ENCODE measurements around the gene CD200R1L.

CD200R1L gene

DNA sequence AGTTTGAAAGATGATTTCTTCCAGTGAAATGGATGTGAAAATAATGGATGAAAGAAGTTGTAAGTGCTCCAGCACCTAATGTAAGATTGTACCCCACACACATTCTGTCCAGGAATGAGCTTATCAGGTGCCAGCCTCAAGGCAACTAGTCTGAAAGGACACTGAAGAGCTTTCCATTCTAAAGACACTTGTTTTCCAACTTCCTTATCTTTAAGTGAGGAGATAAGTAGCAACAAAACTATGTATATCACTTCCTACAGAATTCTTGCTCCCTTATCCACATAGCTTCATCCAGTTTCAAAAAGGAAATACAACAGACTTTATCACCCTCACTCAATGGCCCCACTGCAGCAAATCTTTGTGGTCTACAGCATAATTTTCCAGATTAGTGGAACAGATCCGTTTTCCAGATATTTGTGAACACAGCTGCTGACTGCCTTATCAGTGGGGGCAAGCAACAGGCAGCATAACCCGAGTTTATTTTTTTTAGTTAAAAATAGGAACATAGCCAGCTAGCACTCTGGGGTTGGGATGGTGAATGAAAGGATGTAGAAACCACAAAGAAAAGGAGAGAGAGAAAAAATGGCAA, 60.6 kb downstream of the CD200R1L start:
- DNase-seq: no peak

DNA sequence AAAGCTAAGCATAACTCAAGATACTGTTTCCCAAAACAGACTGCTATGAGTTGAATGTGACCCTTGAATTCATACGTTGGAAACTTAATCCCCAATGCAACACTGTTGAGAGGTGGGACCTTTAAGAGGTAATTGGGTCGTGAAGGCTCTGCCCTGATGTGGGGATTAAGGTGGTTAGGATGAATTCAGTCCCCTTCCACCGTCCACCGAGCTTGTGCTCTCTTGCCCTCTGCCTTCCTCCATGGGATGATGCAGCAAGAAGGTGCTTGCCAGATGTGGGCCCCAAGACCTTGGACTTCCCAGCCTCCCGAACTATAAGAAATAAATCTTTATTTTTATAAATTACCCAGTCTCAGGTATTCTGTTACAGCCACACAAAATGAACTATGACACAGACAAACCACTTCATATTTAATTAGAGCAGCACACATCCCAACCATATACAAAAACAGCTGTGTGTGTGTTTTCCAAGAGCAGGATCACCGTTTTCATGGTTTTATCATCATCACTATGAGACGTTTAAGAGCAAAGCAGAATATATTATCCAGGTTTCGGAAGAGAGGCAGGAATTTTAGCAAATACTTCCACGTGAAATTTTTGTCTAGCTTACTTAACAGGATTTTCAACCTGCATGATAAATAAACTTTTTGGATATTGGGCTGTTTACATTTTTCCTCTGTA, 61.2 kb downstream of the CD200R1L start:
- DNase-seq: no peak

DNA sequence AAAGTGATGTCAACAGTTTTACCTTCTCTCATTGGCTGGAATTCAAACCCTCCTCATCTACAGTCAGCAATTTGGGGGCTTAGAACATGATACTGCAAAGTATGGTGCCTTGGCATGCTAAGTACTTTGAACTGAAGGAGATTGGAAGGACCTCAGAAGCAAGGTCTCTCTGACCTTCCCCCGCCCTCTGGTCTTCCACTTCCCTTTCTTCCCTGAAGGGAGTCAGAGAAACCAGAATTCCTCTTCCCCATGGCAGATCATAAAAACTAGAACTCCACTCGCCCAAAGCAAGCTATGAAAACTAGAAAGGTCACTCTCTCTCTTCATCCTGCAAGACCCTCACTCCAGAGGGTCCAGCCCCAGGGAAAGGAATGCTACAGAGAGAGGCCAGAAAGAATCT, 64.2 kb downstream of the CD200R1L start:
- DNase-seq: no peak

DNA sequence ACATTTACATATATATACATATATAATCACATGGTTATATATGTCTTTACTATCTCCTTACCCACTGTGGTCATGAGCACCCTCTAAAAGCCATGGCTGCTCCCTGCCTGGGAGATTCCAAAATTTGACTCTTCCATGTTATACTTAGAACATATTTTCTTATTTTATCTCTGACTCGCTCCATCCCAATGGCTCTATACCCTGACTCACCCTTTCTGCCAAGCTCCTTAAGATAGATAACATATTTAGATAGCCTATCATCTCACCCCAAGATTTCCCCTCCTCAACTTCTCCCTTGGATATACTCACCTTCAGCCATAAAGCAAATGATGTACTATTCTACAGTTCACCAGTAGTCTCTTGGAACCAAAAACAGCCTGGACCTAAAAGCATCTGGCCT, 65.1 kb downstream of the CD200R1L start:
- DNase-seq: no peak

DNA sequence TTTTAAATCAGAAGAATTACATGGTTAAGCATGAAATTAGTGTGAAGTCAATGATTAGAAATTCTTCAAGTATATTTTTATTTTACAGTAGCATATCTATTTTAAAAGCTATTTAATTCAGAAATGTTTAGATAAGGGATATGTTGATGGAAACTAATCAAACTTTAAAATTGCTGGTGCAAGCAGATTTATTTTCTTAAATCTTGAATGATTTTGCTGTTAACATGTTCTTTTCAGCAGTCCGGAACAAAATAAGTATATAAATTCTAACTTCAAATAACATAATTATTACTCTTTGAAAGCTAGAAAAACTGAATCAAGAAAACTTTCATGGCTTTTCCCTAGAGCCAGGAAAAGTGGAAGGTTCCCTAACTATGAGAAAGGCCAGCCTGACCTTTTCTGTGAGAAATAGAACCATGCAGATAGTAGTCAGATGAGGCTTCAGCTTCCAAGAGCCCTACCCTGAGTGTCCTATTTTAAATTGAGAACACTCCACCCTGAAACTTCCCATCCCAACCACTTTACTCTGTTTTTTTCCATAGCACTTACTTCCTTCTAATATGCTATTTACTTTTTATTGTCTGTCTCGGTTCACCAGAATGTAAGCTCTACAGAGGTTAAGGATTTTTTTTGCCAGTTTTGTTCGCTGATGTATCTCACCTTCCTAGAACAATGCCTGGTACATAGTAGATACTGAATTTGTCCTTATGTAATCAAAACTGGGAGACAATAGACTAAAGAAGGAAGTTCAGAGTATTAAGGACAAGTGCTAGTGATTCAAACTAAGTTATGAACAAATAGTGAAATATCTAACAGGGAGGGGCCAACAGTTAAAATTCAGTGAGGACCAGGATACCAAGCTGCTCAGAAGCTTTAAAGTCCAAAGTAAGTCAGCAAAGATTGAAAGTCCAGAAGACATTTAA, 66.8 kb downstream of the CD200R1L start:
- no peak for DNase-seq

DNA sequence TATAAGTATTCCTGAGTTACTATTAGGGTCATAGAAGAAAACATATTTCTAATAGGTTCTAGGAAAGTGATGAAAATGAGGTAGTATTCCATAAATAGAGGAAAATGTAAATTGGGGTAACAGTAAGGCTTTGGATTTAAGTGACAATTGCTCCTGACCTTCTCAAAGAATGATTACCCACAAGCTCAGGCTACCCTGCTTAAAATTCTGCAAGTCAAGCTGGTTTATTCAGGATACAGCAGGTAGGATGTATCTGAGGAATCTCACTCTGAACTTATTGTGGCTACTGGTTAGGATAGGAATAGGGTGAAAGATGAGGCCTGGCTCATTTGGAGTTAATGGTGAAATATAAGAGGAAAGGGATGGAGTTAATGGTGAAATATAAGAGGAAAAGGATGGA, 67.7 kb downstream of the CD200R1L start:
- no peak for DNase-seq

DNA sequence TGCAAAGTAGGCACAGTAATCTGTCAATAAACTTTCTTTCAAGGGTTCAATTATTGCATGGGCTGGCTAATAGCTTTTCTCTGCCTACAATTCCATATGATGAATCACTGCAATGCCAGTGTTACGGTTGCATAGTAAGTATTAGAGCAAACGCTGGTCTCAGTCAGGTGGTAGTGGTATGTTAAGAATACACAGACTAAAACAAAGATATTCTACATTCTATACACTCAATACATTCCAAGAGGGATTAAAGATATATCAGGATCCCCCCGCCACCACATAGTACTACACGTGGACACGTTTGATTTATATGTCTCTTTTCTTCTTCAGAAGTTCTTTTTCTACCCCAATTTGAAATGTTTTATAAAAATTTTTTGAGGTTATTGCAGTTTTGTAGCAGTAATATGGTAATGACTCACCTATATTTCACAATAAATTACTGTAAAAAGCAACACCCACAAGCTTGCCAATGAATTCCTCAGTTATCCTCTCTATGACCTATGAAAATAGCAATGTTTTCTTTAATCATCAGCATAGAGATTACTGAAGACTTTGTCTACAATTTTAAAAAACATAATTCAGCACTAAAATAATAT, 68.2 kb downstream of the CD200R1L start:
- DNase-seq: no peak

DNA sequence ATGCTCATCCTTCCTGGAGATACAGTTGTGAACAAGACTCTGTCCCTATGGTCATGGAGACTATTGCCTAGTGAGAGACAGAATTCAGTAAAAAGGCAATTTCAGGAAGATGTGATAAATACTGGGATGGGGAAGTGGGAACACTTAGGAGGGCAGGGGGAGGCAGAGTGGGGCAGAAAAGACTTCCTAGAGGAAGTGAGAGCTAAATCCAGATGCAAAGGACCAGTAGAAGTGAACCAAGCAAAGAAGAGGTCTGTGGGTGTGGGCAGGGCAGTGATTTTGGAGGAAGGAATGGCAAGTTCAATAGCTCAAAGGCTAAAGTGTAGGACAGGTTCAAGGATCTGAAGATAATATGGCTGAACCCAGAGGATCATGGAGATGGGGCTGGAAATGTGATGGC, 68.9 kb downstream of the CD200R1L start:
- no peak for DNase-seq

DNA sequence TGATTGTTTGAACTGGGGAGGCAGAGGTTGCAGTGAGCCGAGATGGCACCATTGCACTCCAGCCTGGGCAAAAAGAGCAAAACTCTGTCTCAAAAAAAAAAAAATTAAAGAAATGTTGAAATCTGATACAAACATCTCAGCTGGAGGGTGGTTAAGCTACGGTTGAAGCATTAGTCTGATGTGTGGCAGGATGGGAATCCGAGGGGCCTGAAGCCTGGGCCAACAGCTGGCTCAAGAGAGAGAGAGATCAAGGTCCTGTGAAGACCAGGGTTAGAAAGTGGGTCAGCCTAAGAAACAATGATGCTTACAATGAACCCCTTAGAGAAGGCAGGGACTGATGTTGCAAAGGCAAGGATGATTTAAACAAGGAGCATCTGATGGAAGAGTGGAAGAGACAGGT, 69.8 kb downstream of the CD200R1L start:
- DNase-seq: no peak

DNA sequence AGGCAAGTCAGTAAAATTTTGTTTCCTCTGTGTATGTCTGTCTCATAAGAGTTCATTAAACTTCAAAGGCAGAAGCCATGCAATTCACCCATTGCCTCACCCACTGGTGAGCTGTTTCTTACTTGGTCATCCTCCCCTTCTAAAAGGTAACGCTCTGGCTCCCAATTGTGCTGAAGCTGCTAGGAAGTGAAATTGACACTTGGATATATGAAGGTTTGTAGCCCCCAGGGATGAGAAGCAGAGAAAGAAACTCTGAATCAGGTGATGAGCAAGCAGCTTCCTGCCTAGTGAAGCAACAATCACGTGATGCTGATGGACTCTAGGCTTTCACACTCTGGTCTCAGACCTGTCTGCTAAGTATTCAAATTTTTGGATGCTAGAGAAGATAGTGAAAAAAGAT, 70.7 kb downstream of the CD200R1L start:
- DNase-seq: no peak

DNA sequence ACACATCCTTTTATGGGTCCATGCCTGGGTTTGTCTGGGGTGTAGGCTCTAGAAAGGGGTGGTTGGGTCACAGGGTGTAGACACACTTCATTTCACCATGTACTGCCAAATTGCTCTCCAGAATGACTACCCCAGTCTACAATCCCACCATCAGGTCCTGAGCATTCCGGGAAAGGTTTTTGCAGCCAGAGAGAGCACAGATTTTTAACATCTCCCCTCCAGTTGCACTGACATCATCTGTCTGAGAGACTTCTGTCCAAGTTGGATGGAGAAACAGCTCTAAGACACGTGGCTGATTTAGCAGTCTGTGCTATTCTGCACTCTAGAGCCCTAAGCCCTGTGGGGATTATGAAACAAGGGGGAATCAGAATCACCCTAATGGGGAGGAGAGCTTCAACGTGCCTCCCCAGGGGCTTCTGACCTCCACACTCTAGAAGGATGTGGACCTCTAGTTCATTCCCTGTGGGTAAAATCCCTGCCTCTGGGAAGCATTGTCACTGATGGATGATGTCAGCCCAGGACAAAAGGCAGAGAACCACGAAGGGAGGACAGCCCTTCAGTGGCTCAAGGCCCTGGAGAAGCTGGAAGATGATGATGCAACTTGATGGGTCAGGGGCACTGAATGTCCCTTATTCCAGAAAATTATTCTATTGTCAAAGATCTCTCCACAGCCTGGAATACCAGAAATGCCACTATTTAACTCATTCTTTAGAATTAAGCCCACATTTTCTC, 71.5 kb downstream of the CD200R1L start:
- no peak for DNase-seq

DNA sequence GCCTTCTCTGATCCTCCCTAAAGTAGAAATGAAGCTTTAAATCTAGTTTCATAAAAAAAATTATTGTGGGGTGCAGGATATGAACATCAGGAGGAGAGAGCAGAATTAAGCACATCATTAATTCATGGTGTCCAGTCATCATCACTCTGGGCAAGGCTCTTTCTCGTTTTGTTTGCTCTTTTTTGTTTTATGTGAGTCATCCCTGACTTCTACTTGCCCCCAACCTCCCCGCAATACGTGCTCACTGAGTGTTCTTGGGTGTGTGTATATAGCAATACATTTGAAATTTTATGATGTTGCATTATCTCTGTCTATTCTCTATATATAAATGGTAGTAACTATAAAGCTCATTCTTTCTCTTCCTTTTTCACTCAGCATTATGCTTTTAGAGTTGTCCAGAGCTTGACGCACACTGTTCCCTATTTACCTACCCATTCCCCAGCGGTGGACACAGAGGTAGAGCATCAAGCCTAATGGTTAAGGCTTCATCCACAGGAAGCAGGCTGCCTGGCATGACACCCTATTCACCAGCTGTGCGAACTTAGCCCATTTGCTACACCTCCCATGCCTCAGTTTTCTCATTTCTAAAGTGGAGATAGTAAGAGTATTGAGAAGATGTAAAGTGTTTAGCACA, 72.3 kb downstream of the CD200R1L start:
- DNase-seq: no peak

DNA sequence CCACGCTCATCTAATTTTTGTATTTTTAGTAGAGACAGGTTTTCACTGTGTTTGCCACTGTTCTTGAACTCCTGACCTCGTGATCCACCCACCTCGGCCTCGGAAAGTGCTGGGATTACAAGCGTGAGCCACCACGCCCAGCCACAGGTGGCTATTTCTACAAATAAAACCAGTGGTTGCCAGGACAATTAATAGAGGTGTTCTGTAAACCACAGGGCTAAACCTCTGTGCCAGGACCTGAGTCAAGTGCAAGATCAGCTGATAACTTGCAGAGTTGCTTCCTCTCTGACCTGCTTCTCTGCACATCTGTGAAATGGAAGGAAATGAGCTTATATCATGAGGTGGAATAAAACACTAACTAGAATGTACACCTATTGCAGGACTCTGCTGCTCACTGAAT, 72.8 kb downstream of the CD200R1L start:
- DNase-seq: no peak

DNA sequence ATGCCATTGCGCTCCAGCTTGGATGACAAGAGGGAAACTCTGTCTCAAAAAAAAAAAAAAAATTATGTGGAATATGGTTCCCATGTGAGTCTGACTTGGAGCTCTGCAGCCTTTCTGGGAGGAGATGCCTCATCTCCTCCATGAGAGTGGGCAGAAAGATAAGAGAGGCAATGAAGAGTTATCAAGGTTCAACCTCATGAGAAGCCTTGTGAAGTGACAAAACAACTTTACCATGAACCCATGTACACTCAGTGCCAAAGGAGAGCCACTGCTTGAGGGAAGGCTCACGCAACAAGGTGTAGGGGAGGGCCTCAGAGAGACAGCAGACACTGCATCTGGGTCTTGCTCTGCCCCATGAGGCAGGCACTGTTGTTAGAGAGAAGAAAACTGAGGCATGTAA, 75.7 kb downstream of the CD200R1L start:
- no peak for DNase-seq

DNA sequence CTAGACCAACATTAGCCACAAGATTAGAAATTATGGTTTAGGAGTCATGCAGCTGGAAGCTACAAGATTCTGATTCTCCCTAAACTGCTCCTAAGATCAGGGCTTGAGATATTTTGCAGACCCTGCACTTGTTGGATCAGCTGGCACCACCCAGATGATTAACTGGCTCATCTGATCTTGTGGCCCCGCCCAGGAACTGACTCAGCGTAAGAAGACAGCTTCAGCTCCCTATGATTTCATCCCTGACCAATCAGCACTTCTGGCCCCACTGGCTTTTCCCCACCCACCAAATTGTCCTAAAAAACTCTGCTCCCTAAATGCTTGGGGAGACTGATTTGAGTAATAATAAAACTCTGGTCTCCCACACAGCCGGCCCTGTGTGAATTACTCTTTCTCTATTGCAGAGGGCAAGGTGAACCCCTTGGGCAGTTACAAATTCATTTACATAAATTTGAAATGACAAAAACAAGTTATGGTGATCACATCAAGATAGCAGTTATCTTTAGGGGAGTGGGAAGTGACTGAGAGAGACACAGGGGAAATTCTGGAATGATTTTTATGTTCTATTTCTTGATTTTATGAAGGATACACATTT, 76.5 kb downstream of the CD200R1L start:
- DNase-seq: no peak

DNA sequence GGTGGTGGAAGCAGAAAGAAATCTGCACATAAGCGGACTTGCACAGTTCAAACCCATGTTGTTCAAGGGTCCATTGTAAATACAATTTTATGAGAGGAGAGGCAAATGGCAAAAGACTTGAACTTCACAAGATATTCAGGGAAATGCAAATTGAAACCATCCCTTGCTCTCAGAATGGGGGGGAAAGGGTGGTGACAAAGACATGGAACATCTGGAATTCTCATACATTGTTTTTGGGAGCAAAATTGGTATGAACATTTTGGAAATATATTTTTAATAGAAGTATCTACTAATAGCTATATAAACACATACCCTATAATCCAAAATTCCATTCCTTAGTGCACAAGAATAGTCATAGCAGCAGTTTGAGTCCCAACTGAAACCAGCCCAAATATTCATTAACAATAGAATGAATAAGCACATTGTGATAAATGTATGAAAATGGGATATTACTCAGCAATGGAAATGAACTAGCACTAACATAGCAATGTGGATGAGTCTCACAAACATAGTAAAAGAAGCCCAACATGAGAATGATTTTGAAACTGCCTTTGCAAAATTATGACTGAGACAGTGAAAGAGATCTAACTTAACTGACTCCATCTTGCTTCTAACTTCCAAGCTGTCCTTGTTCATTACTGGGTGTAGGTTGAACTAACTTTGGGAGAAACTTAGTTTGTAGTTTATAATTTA, 77.2 kb downstream of the CD200R1L start:
- DNase-seq: no peak

DNA sequence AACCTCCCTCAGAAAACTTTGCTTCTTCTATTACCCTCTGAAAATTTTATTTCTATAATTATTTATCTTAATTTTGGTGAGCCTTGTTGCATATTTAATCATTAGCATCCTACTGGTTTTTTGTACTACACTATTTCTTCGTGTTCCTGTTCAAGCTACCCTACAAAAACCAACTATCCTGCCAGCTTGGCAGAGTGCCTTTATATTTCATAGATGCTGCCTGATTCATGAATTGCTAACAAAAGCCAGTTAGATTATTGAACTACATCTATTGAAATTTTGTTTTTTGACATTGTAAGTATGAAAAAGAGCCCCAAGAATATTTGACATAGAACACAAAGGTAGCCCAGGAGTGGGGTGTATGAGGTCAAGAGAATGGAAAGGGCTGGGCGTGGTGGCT, 78.9 kb downstream of the CD200R1L start:
- no peak for DNase-seq

DNA sequence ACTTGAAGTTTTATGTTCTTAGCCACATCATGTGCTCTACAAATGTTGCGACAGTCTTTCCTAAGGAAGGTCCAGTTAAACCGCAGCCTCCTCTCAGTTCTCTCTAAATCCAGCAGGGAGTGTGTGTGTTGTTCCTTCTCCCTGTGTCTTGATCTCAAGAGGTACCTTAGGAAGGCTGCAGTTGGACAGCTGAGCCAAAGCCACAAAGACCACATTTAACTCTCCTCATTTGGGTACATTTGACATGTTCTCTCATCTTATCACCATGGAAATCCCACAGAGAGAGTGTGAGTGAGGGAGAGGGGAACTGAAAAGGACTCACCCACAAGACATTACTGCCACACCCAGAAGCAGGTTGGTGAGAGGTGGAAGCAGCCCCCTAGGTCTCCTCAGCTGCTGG, 79.5 kb downstream of the CD200R1L start:
- no peak for DNase-seq
